T-cell (primary cell): ENCODE results near the gene NEMP2. TPM values are rescaled to one million over a fixed set of nuclear protein-coding genes. Genes with fewer than 3 reads are reported as not detected.
"Not testable (repeated sequence)": the region's sequence is repeated elsewhere in the genome, so short reads cannot be mapped to it uniquely, and the experiment has no call there.

ENCODE experiments used
- ATAC-seq, 4 experiments: fragments of 200-7000 bp in 3 of 4; fragments of 150-1000 bp in 1 of 4; cut with Tn5 transposase; replicated peaks in 1 of 4; 1 replicate in 3 of 4; 2 replicates in 1 of 4; pipeline ENCODE4 v1.10.0; 2021; ENCODE audit warnings: moderate library complexity in 3 of 4, mild to moderate bottlenecking in 2 of 4, moderate number of reproducible peaks in 1 of 4
- CTCF ChIA-PET, 2 donors: fragments of 300-600 bp; sonication (Branson Sonifier 250); formaldehyde crosslinking; loops; one replicate each; lab custom pipeline; 2022; ENCODE audit warnings: antibody characterized with exemption in 2 of 2; lab: Charles Lee
- POLR2A ChIA-PET, 2 donors: fragments of 300-600 bp; sonication (Branson Sonifier 250); formaldehyde crosslinking; loops; one replicate each; lab custom pipeline; 2022; ENCODE audit warnings: antibody characterized with exemption in 2 of 2; lab: Charles Lee
- DNase-seq, 35 experiments: peaks; one replicate each; pipeline versions ENCODE4 v3.0.0 to v3.0.0-alpha.2; 2013 to 2023
- H3K27ac ChIP-seq: one replicate; pipeline ENCODE4 v1.5.1; 2013; ENCODE audit warnings: low read length
- H3K27me3 ChIP-seq, 2 experiments: replicated peaks in 1 of 2; 1 replicate in 1 of 2; 2 replicates in 1 of 2; pipeline versions ENCODE4 v1.6.1 to v1.7.0; 2013; ENCODE audit warnings: low read length in 1 of 2, mixed read lengths in 1 of 2; ENCODE audit not compliant: control insufficient read depth in 2 of 2, insufficient read depth in 2 of 2; ENCODE audit errors: extremely low read depth in 1 of 2
- H3K36me3 ChIP-seq, 2 donors: 1 replicate in 1 of 2; 2 replicates in 1 of 2; pipeline versions ENCODE4 v1.6.1 to v1.7.0; 2013; ENCODE audit warnings: low read length in 1 of 2; ENCODE audit not compliant: control insufficient read depth in 2 of 2, insufficient read depth in 1 of 2; ENCODE audit errors: extremely low read depth in 1 of 2
- H3K4me1 ChIP-seq, 2 experiments: 1 replicate in 1 of 2; 2 replicates in 1 of 2; pipeline versions ENCODE4 v1.6.1 to v1.7.0; 2013; ENCODE audit warnings: low read length in 2 of 2, mixed read lengths in 1 of 2; ENCODE audit not compliant: insufficient read depth in 2 of 2, control insufficient read depth in 1 of 2; ENCODE audit errors: extremely low read depth in 1 of 2
- H3K4me3 ChIP-seq, 2 donors: 1 replicate in 1 of 2; 2 replicates in 1 of 2; pipeline versions ENCODE4 v1.5.1 to v1.7.0; 2013; ENCODE audit warnings: mild to moderate bottlenecking in 2 of 2, low read length in 1 of 2, moderate library complexity in 1 of 2; ENCODE audit not compliant: control insufficient read depth in 1 of 2; ENCODE audit errors: extremely low read depth in 1 of 2
- H3K9me3 ChIP-seq: 2 replicates; pipeline ENCODE4 v1.7.0; 2013
- H3K27ac Mint-ChIP-seq, 2 donors: one replicate each; pipeline ENCODE4 v1.8.0; 2020 to 2021; ENCODE audit warnings: mild to moderate bottlenecking in 2 of 2, mixed read lengths in 2 of 2
- H3K27me3 Mint-ChIP-seq, 2 donors: one replicate each; pipeline ENCODE4 v1.8.0; 2021 to 2022; ENCODE audit warnings: mixed read lengths in 2 of 2
- H3K36me3 Mint-ChIP-seq: one replicate; pipeline ENCODE4 v1.8.0; 2021; ENCODE audit warnings: mixed read lengths
- H3K4me1 Mint-ChIP-seq, 3 donors: one replicate each; pipeline ENCODE4 v1.8.0; 2020 to 2022; ENCODE audit warnings: mixed read lengths in 3 of 3, mild to moderate bottlenecking in 1 of 3
- H3K4me3 Mint-ChIP-seq, 3 donors: one replicate each; pipeline ENCODE4 v1.8.0; 2020 to 2022; ENCODE audit warnings: mild to moderate bottlenecking in 3 of 3, mixed read lengths in 3 of 3, moderate library complexity in 3 of 3
- H3K9me3 Mint-ChIP-seq, 3 donors: one replicate each; pipeline ENCODE4 v1.8.0; 2020 to 2022; ENCODE audit warnings: mixed read lengths in 3 of 3
- WGBS: methylation state at CpG from one replicate; pipeline ENCODE4 v1.1.5; 2013; ENCODE audit warnings: missing lambda C conversion rate; ENCODE audit not compliant: insufficient coverage; 5-methylcytosine and 5-hydroxymethylcytosine counted together
- total RNA-seq, 35 experiments: library from RNA in 6 of 35; stranded (reverse) in 6 of 35; fragments of 120-200 nt in 1 of 35; gene quantifications; one replicate each; pipeline versions ENCODE4 v1.2.1 to v1.2.4 and lab custom pipeline; 2013 to 2026

NEMP2 gene
- total RNA-seq, 5 donors from 2014 or later (not counting 1 experiment from before 2014, with no cell fraction given): 11.1 to 16.2 (median 15.3) TPM

DNA sequence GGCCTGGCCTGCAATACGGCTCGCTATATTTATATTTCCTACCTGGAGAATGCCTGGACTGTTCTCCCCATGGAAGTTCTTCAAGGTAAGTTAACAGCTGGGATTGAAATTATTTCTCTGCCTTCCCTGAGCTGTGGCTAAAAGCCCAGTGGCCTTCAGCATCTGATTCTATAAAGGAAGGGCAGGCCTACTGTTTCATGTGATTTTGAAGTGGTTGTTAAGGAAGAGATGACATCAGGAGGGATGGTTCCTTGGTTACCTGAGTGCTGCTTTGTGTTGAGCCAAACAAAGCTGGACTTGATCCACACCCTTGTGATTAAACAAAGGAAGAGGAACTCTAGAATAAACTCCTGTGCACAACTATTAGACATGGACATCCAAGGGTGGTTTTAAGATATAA, 64.8 kb downstream of the NEMP2 start:
- CTCF ChIA-PET: interaction anchor here (0.5 to 0.9 kb wide), 2 partner anchors 41 to 1949 kb away, joined by 3 to 5 read pairs; no protein-coding TSS in a partner anchor
- H3K27ac Mint-ChIP-seq: no peak overlapping the region
- POLR2A ChIA-PET: interaction anchor here in 1 of 2 donors (0.5 kb wide), 2 partner anchors 111 to 758 kb away, joined by 3 to 8 read pairs; no protein-coding TSS in a partner anchor
- ATAC-seq: no peak
- H3K9me3 ChIP-seq: no peaks in the 10 kb centered on the region
- peaks cover 3 to 15% of the 10 kb centered on the region in 2 donors for H3K36me3 ChIP-seq
- no peak overlapping the region for H3K4me3 ChIP-seq
- DNase-seq: no peak
- peaks cover 0 to 4% (median 0%) of the 10 kb centered on the region in 3 donors for H3K9me3 Mint-ChIP-seq
- WGBS: no CpG with 5 or more reads among the region's 2 CpGs
- H3K4me3 Mint-ChIP-seq: no peak overlapping the region
- peaks cover 11 to 13% of the 10 kb centered on the region in 2 experiments for H3K4me1 ChIP-seq
- H3K27me3 ChIP-seq: no peaks in the 10 kb centered on the region
- no peak overlapping the region for H3K27ac ChIP-seq
- peaks cover 46 to 53% (median 52%) of the 10 kb centered on the region in 3 donors for H3K4me1 Mint-ChIP-seq
- no peaks in the 10 kb centered on the region for H3K27me3 Mint-ChIP-seq
- peaks cover 50% of the 10 kb centered on the region for H3K36me3 Mint-ChIP-seq

DNA sequence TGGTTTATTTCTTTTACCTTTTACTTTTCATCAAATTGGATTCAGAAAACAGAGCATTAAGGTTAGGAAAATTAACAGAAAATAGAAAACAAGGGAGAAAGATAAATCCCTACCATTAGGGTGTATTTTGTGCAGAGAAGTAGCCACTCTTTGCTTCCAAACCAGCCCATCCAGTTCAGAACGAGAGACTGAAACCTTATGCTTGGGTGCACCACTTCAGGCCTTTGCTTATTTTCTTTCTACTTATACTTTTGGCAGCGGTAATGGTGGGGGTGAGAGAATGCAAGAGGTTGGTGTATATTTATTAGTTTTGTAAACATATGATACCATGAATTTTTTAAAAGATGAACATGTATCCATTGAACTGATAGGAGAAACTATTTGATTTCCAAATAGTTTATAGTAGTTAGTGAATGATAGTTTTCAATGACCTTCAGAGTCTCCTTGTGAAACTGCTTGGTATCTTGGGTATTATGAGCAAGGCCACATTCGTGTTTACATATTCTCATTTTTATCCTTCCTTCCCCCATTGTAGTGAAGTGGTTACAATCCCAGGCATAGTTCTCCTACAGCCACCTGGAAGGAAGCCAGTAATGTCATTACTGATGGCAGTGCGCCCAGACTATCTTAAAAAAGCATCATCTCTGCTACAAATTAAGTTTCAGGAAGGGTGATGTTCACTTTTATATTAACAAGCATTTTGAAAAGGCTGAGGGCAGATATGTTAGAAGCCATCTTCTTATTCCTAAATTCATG, 65.5 kb downstream of the NEMP2 start:
- Mint-ChIP-seq H3K9me3 (peaks cover 0 to 4% (median 0%) of the 10 kb centered on the region in 3 donors), H3K4me1 (peaks cover 54 to 60% (median 60%) of the 10 kb centered on the region in 3 donors), H3K36me3 (peaks cover 50% of the 10 kb centered on the region), H3K27me3 (no peaks in the 10 kb centered on the region), H3K4me3 (no peak overlapping the region), H3K27ac (peak overlapping the region in 1 of 2 donors; percentile 66)
- no peaks in the 10 kb centered on the region for H3K27me3 ChIP-seq
- no peak overlapping the region for H3K4me3 ChIP-seq
- no CpG with 5 or more reads among the region's 4 CpGs for WGBS
- POLR2A ChIA-PET: no interaction called here
- peaks cover 16% of the 10 kb centered on the region in 2 experiments for H3K4me1 ChIP-seq
- no peak for ATAC-seq
- H3K27ac ChIP-seq: no peak overlapping the region
- CTCF ChIA-PET: interaction anchor here in 1 of 2 donors (0.7 kb wide), 1 partner anchor 269 kb away, joined by 5 read pairs; no protein-coding TSS in a partner anchor
- DNase-seq: no peak
- H3K9me3 ChIP-seq: no peaks in the 10 kb centered on the region
- H3K36me3 ChIP-seq: peaks cover 3 to 15% of the 10 kb centered on the region in 2 donors

DNA sequence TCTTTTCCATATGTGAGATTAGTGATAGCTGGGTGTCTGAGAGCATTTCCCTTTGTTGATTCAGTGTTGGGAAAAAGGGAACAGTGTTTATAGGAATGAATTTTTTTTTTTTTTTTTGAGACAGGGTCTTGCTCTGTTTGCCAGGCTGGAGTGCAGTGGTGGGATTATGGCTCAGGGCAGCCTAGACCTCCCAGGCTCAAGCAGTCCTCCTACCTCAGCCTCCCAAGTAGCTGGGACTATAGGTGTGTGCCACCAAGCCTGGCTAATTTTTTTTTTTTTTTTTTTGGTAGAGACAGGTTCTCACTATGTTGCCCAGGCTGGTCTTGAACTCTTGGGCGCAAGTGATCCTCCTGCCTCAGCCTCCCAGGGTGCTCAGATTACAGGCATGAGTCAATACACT, 66.2 kb downstream of the NEMP2 start:
- POLR2A ChIA-PET: interaction anchor here in 1 of 2 donors (0.6 kb wide), 1 partner anchor 155 kb away, joined by 6 read pairs; no protein-coding TSS in a partner anchor
- not testable (repeated sequence) for H3K9me3 Mint-ChIP-seq, DNase-seq, H3K27me3 Mint-ChIP-seq, H3K4me3 ChIP-seq, H3K27ac ChIP-seq, H3K27me3 ChIP-seq, H3K9me3 ChIP-seq, ATAC-seq
- Mint-ChIP-seq H3K4me1 (peaks cover 57 to 64% (median 62%) of the 10 kb centered on the region in 3 donors), H3K27ac (peak overlapping the region; percentile 66 to 67), H3K36me3 (peaks cover 44% of the 10 kb centered on the region), H3K4me3 (peak overlapping the region in 1 of 3 donors; percentile 2)
- WGBS: no CpG with 5 or more reads among the region's 1 CpG
- peaks cover 3 to 15% of the 10 kb centered on the region in 2 donors for H3K36me3 ChIP-seq
- peaks cover 16 to 18% of the 10 kb centered on the region in 2 experiments for H3K4me1 ChIP-seq
- CTCF ChIA-PET: interaction anchor here in 1 of 2 donors (0.7 kb wide), 2 partner anchors 270 to 811 kb away, joined by 5 read pairs; no protein-coding TSS in a partner anchor

DNA sequence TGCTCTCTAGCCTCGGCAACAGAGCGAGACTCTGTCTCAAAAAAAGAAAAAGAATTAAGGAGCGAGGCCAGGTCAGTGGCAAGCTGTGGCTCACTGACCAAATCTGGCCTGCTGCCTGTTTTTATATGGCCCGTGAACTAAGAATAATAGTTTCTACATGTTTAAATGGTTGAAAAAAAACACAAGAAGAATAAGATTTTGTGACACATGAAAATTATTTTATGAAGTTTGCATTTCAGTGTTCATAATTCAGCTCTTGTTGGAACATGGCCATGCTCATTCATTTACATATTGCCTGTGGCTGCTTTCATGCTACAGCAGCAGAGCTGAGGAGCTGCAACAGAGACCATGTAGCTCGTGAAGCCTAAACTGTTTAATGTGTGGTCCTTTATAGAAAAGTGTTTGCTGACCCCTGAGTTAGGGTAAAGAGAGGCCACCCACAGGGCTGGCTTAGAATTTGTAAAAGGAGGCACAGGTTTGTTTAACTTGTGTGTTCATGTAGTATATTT, 66.9 kb downstream of the NEMP2 start:
- Histone ChIP-seq H3K9me3 (no peaks in the 10 kb centered on the region), H3K27me3 (no peaks in the 10 kb centered on the region), H3K4me3 (no peak overlapping the region), H3K36me3 (peaks cover 3 to 18% of the 10 kb centered on the region in 2 donors), H3K4me1 (peaks cover 16 to 22% of the 10 kb centered on the region in 2 experiments), H3K27ac (no peak overlapping the region)
- H3K4me3 Mint-ChIP-seq: peak overlapping the region in 1 of 3 donors; percentile 2
- H3K4me1 Mint-ChIP-seq: peaks cover 61 to 69% (median 68%) of the 10 kb centered on the region in 3 donors
- H3K9me3 Mint-ChIP-seq: peaks cover 0 to 4% (median 0%) of the 10 kb centered on the region in 3 donors
- ATAC-seq (peak in 1 of 4 experiments; percentile 31), DNase-seq (peak in 1 of 35 experiments; percentile 12)
- peaks cover 43% of the 10 kb centered on the region for H3K36me3 Mint-ChIP-seq
- CTCF ChIA-PET: interaction anchor here in 1 of 2 donors (0.7 kb wide), 1 partner anchor 810 kb away, joined by 5 read pairs; no protein-coding TSS in a partner anchor
- no peaks in the 10 kb centered on the region for H3K27me3 Mint-ChIP-seq
- 82% methylated on average over 4 of the region's 5 CpGs for WGBS
- POLR2A ChIA-PET: interaction anchor here (0.6 to 0.8 kb wide), 2 partner anchors 35 to 155 kb away, joined by 3 to 6 read pairs; no protein-coding TSS in a partner anchor
- peak overlapping the region in 1 of 2 donors; percentile 67 for H3K27ac Mint-ChIP-seq

DNA sequence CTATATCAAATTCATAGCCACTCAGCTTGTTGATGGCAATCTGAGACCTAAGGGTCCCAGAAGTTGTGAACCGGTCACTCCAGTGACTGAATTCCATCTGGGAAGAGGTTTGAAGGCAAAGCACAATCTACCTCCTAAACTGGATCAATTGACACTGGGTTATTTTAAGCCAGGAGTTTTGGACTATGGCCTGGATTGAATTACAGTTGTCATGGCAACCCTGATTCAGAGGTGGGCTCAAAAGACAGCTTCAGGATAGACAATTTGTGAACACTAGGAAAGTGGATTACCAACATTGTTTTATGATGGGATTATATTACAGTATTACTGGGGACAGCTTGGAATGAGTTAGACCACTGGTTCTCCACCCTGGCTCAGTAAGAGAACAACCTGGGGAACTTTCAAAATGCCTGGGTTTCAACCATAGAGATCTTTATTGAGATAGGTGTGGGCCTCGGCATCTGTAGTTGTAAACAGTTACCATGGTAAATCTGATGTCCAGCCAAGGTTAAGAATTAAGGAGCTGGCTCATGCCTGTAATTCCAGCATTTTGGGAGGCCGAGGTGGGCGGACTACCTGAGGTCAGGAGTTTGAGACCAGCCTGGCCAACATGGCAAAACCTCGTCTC, 67.6 kb downstream of the NEMP2 start:
- WGBS: 100% methylated on average over 3 of the region's 5 CpGs
- no peaks in the 10 kb centered on the region for H3K9me3 Mint-ChIP-seq
- no peak overlapping the region for H3K27ac Mint-ChIP-seq
- no peaks in the 10 kb centered on the region for H3K9me3 ChIP-seq
- ATAC-seq: no peak
- no peaks in the 10 kb centered on the region for H3K27me3 Mint-ChIP-seq
- POLR2A ChIA-PET: interaction anchor here in 1 of 2 donors (0.8 kb wide), 1 partner anchor 34 kb away, joined by 3 read pairs; no protein-coding TSS in a partner anchor
- H3K4me1 Mint-ChIP-seq: peaks cover 68 to 76% (median 73%) of the 10 kb centered on the region in 3 donors
- H3K4me1 ChIP-seq: peaks cover 16 to 25% of the 10 kb centered on the region in 2 experiments
- peaks cover 6 to 18% of the 10 kb centered on the region in 2 donors for H3K36me3 ChIP-seq
- no peaks in the 10 kb centered on the region for H3K27me3 ChIP-seq
- no peak overlapping the region for H3K4me3 ChIP-seq
- peaks cover 40% of the 10 kb centered on the region for H3K36me3 Mint-ChIP-seq
- no peak for DNase-seq
- H3K4me3 Mint-ChIP-seq: no peak overlapping the region
- no peak overlapping the region for H3K27ac ChIP-seq
- CTCF ChIA-PET: no interaction called here

DNA sequence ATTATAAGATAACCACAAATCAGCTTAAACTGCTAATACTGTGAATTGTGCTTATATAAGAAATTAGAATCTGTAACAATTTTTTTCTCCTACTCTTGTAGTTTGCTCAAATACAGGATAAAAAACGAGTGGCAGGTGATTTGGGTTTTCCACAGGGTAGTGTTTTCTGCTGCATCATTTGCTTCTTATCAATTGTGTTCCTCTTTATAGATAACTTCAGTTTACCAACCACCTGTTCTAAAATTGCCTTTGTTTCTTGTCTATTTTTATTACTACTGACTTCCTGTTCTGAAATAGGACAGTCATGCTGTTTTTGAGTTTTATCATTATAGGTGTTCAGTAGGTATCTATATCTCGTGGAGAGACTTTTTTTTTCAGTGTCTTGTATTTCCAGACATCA, 69.5 kb downstream of the NEMP2 start:
- H3K9me3 ChIP-seq: no peaks in the 10 kb centered on the region
- DNase-seq (no peak), ATAC-seq (no peak)
- no peak overlapping the region for H3K4me3 ChIP-seq
- peaks cover 6 to 8% of the 10 kb centered on the region in 2 donors for H3K36me3 ChIP-seq
- WGBS: no CpG with 5 or more reads among the region's 2 CpGs
- H3K27me3 ChIP-seq: no peaks in the 10 kb centered on the region
- Mint-ChIP-seq H3K27me3 (no peaks in the 10 kb centered on the region), H3K4me3 (no peak overlapping the region), H3K36me3 (peaks cover 30% of the 10 kb centered on the region), H3K9me3 (no peaks in the 10 kb centered on the region), H3K27ac (peak overlapping the region; percentile 29 to 59), H3K4me1 (peaks cover 77 to 85% (median 84%) of the 10 kb centered on the region in 3 donors)
- ChIA-PET POLR2A (no interaction called here), CTCF (no interaction called here)
- peaks cover 16 to 25% of the 10 kb centered on the region in 2 experiments for H3K4me1 ChIP-seq
- H3K27ac ChIP-seq: no peak overlapping the region
